GM12878 (cell line): ENCODE measurements around the gene EIF2D. TPM values are rescaled to one million over a fixed set of nuclear protein-coding genes. Genes with fewer than 3 reads are reported as not detected.

Source experiments
- ATAC-seq: fragments of 200-7000 bp; cut with Tn5 transposase; 3 replicates; pipeline ENCODE4 v1.9.1; 2020; ENCODE audit warnings: mild to moderate bottlenecking, moderate library complexity
- BruUV-seq: library from RNA; stranded (reverse); fragments of 400-500 nt; replicated peaks from 2 replicates; lab custom pipeline; 2021; lab: Mats Ljungman, UMichigan
- CTCF ChIA-PET: fragments of 300-600 bp; sonication (Branson Sonifier 250); formaldehyde crosslinking; extraction: SDS; loops from one replicate; lab custom pipeline; 2021; ENCODE audit warnings: inconsistent platforms; lab: Yijun Ruan, JAX
- POLR2A ChIA-PET: fragments of 350-600 bp; formaldehyde crosslinking; extraction: SDS; loops from one replicate; lab custom pipeline; 2021; ENCODE audit warnings: inconsistent platforms; lab: Charles Lee
- RAD21 ChIA-PET: fragments of 300-600 bp; sonication (Branson Sonifier 250); formaldehyde crosslinking; loops from one replicate; lab custom pipeline; 2023; ENCODE audit warnings: antibody characterized with exemption; ENCODE audit not compliant: unreplicated experiment; lab: Charles Lee
- SMC1A ChIA-PET: fragments of 300-600 bp; sonication (Branson Sonifier 250); formaldehyde crosslinking; loops from one replicate; lab custom pipeline; 2023; ENCODE audit not compliant: unreplicated experiment, uncharacterized antibody; lab: Charles Lee
- DNase-seq: peaks from one replicate; pipeline ENCODE4 v3.0.0-alpha.2; 2011; ENCODE audit warnings: low read depth, low spot score
- FAIRE-seq: peaks from 3 replicates; lab custom pipeline; 2011; peaks lifted over from hg19 to GRCh38; lab: Jason Lieb, UNC
- H2AFZ ChIP-seq: 2 replicates; pipeline ENCODE4 v1.6.0; 2011; ENCODE audit warnings: low read depth, low read length, control low read depth; ENCODE audit not compliant: control insufficient read depth
- H3K27ac ChIP-seq: 2 replicates; pipeline ENCODE4 v1.5.1; 2011; ENCODE audit warnings: control low read depth; ENCODE audit not compliant: control insufficient read depth, insufficient read depth
- H3K27me3 ChIP-seq, 2 experiments: replicated peaks in 1 of 2; 2 replicates each; pipeline versions ENCODE4 v1.6.0 to v1.6.1; 2011; ENCODE audit warnings: low read length in 1 of 2; ENCODE audit not compliant: control insufficient read depth in 2 of 2, insufficient read depth in 2 of 2
- H3K36me3 ChIP-seq, 2 experiments: 2 replicates each; pipeline ENCODE4 v1.5.1; 2011; ENCODE audit warnings: low read length in 1 of 2; ENCODE audit not compliant: control insufficient read depth in 2 of 2, insufficient read depth in 2 of 2
- H3K4me1 ChIP-seq: 2 replicates; pipeline ENCODE4 v1.6.1; 2011; ENCODE audit warnings: mild to moderate bottlenecking, low read length, moderate library complexity, mixed read lengths; ENCODE audit not compliant: control insufficient read depth, insufficient read depth
- H3K4me2 ChIP-seq: 2 replicates; pipeline ENCODE4 v1.6.0; 2011; ENCODE audit warnings: control low read depth; ENCODE audit not compliant: control insufficient read depth, insufficient read depth
- H3K4me3 ChIP-seq: fragments of 200-600 bp; sonication (generic); 2 replicates; pipeline ENCODE4 v1.5.1; 2016
- H3K79me2 ChIP-seq: 2 replicates; pipeline ENCODE4 v1.6.0; 2011; ENCODE audit warnings: low read length; ENCODE audit not compliant: control insufficient read depth, insufficient read depth
- H3K9ac ChIP-seq: 2 replicates; pipeline ENCODE4 v1.8.0; 2011; ENCODE audit warnings: low read length, control low read depth, mixed read lengths; ENCODE audit not compliant: control insufficient read depth, insufficient read depth
- H3K9me3 ChIP-seq: replicated peaks from 3 replicates; pipeline ENCODE4 v1.5.1; 2011; ENCODE audit warnings: mild to moderate bottlenecking, low read length; ENCODE audit not compliant: control insufficient read depth, insufficient read depth
- H4K20me1 ChIP-seq: 2 replicates; pipeline ENCODE4 v1.6.0; 2011; ENCODE audit not compliant: control insufficient read depth, insufficient read depth
- MXI1 ChIP-seq: fragments of 150-350 bp; IDR thresholded peaks from 2 replicates; pipeline ENCODE4 v1.6.1; 2011; ENCODE audit warnings: low read depth, mild to moderate bottlenecking, inconsistent platforms, low read length, improper control_type of control experiment
- PML ChIP-seq: IDR thresholded peaks from 2 replicates; pipeline ENCODE4 v1.6.1; 2012; ENCODE audit warnings: low read length, inconsistent platforms
- RUNX3 ChIP-seq: IDR thresholded peaks from 2 replicates; pipeline ENCODE4 v1.6.1; 2012; ENCODE audit warnings: low read length, inconsistent platforms
- WRNIP1 ChIP-seq: IDR thresholded peaks from 2 replicates; pipeline ENCODE4 v1.6.1; 2011; ENCODE audit warnings: low read depth, low read length, improper control_type of control experiment, borderline replicate concordance
- YY1 ChIP-seq: IDR thresholded peaks from 2 replicates; pipeline ENCODE4 v1.6.1; 2011; ENCODE audit warnings: low read depth, mild to moderate bottlenecking, low read length
- ZNF622 ChIP-seq: fragments of 450-650 bp; IDR thresholded peaks from 2 replicates; pipeline ENCODE4 v1.6.1; 2017; ENCODE audit warnings: mild to moderate bottlenecking, inconsistent platforms
- WGBS: methylation state at CpG from one replicate; pipeline ENCODE4 v1.1.6; 2016; ENCODE audit warnings: low lambda C conversion rate; ENCODE audit not compliant: insufficient replicate concordance, insufficient coverage; ENCODE audit errors: missing lambda C conversion rate; 5-methylcytosine and 5-hydroxymethylcytosine counted together
- in situ Hi-C: fragments of 300-500 bp; cut with MboI; formaldehyde crosslinking; loops from 9 replicates; pipeline ENCODE4 v1.14.3; 2018; ENCODE audit warnings: mixed read lengths
- intact Hi-C: fragments of 100-400 bp; cut with micrococcal nuclease; formaldehyde crosslinking; loops from one replicate; pipeline ENCODE4 v1.14.2; 2022; ENCODE audit not compliant: unreplicated experiment
- polyA plus RNA-seq, 11 experiments: library from polyadenylated mRNA; depleted of rRNA in 4 of 11; unstranded in 6 of 11; stranded (reverse) in 5 of 11; fragments of >200 nt; fragmentation: Nextera tagmentation in 4 of 11; fragmentation: Illumina TruSeq in 1 of 11; extraction: Ambion mirVana in 4 of 11; extraction: Trizol in 1 of 11; gene quantifications; 1 replicate in 1 of 11; 2 replicates in 10 of 11; pipeline versions ENCODE4 v1.2.1 to v1.2.3, GENCODE V29; 2011 to 2016; ENCODE audit warnings: inconsistent platforms in 2 of 11, missing spikeins in 2 of 11, low read depth in 1 of 11
- total RNA-seq, 4 experiments: library from RNA; depleted of rRNA in 3 of 4; stranded (reverse); fragments of >200 nt in 3 of 4; fragmentation: Illumina TruSeq in 1 of 4; extraction: Trizol in 1 of 4; gene quantifications; 2 replicates each; pipeline versions ENCODE4 v1.2.1 to v1.2.3, GENCODE V29; 2013 to 2021
- TF ChIP-seq, protein P1 (sequence below): IDR thresholded peaks from 2 replicates; pipeline ENCODE4 v1.6.1; 2012; ENCODE audit warnings: mild to moderate bottlenecking, low read depth, low read length
- TF ChIP-seq, protein P2 (sequence below): fragments of 450-650 bp; formaldehyde crosslinking; IDR thresholded peaks from 2 replicates; pipeline ENCODE4 v1.4.0; 2022; ENCODE audit warnings: mild to moderate bottlenecking, moderate library complexity

Gene EIF2D
- total and polyA plus RNA-seq, 10 of the 15 experiments (the other 5 are each of a cell fraction or from before 2014, with no cell fraction given), result 65.2 to 133 (median 79.0) TPM

DNA sequence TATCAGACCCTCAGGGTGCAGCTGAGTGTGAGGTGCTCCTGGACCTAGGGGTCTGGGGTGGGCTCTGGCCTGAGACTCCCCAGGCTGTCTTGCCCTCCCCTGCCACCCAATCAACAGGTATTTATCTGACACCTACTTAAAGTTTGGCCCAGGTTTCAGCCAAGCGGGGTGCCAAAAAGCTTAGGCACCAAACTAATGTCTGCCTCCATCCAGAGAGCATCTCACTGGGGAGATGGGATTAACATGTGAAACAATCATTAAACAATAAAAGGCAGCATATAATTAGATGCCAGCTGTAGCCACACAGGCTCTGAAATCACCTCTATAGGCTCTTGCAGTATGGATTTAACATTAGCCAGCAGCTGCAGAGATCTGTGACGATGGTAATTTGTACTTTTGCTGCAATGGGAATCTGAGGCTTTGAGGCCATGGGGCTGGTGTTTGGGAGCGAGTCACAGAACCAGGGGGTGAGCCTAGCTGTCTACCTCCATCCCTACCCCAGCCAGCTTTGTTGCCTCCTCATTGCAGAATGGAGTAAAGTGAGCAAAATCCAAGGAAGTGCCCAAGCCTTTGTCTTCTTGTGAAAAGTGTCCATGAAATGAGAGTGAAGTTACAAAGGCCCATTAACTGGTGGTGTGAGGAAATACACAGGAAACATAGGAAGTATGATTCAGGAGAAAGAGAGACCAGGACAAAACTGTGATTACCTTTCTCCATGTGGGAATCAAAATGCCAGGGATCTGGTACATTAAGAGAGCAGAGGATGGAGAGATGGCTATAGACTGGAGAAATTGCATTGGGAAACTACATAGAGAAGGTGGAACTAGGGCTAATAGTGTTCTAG, 36.1 kb downstream of the EIF2D start (continued):
- TF ChIP-seq, protein P1, sequence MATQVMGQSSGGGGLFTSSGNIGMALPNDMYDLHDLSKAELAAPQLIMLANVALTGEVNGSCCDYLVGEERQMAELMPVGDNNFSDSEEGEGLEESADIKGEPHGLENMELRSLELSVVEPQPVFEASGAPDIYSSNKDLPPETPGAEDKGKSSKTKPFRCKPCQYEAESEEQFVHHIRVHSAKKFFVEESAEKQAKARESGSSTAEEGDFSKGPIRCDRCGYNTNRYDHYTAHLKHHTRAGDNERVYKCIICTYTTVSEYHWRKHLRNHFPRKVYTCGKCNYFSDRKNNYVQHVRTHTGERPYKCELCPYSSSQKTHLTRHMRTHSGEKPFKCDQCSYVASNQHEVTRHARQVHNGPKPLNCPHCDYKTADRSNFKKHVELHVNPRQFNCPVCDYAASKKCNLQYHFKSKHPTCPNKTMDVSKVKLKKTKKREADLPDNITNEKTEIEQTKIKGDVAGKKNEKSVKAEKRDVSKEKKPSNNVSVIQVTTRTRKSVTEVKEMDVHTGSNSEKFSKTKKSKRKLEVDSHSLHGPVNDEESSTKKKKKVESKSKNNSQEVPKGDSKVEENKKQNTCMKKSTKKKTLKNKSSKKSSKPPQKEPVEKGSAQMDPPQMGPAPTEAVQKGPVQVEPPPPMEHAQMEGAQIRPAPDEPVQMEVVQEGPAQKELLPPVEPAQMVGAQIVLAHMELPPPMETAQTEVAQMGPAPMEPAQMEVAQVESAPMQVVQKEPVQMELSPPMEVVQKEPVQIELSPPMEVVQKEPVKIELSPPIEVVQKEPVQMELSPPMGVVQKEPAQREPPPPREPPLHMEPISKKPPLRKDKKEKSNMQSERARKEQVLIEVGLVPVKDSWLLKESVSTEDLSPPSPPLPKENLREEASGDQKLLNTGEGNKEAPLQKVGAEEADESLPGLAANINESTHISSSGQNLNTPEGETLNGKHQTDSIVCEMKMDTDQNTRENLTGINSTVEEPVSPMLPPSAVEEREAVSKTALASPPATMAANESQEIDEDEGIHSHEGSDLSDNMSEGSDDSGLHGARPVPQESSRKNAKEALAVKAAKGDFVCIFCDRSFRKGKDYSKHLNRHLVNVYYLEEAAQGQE, result no peak
- TF ChIP-seq YY1 (no peak), MXI1 (no peak), RUNX3 (no peak), WRNIP1 (no peak)
- TF ChIP-seq, all 136 proteins: peak for 0

DNA sequence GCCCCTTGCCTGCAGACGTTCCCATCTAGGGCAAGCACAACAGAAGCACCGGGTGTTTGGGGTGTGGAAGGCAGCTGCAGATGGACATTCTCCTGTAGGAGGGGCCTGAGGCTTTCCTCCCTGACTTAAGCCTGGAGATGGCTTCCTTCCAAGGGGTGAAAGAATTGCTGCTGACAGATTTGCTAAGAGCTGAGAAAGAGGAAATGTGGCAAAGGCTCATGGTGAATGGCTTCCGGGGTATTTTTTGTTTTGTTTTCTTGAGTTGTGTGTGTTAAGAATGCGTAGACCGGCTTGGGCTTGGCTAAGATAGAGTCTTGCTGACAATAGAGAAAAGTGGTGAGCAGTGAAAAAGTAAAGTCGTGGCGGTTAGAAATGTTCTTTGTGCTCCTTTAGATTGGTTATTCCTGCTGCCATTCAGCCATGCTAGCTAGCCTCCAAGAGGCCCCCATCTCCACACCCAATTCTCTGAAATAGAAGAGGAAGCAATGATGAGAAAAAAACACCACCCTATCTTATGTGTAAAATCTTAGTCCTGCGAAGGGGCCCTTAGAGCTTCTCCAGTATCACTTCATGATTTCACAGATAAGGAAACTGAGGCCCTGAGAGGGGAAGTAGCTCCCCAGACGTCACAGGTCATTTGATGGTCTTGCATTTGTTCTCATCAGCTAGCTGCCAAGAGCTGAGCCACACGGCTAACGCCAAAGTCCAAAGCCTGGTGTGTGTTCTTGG, 36.9 kb downstream of the EIF2D start:
- Histone ChIP-seq H3K27ac (peak overlapping the region; percentile 92), H3K4me3 (peak overlapping the region; percentile 66), H3K36me3 (peaks cover 6 to 29% of the 10 kb centered on the region in 2 experiments), H3K4me2 (peak overlapping the region; percentile 88), H3K79me2 (peaks cover 95% of the 10 kb centered on the region), H3K4me1 (peaks cover 62% of the 10 kb centered on the region), H3K9ac (peak overlapping the region; percentile 55), H2AFZ (peak overlapping the region; percentile 48), H3K27me3 (no peaks in the 10 kb centered on the region), H3K9me3 (no peaks in the 10 kb centered on the region), H4K20me1 (no peaks in the 10 kb centered on the region)
- BruUV-seq, result no TSS peak
- SMC1A ChIA-PET, result interaction anchor here (1.1 to 15.4 kb wide), 7 partner anchors 15 to 105 kb away, joined by 3 to 476 read pairs (median 5); partner anchors contain the start of gene IKBKE
- 2% methylated on average over 11 of the region's 11 CpGs for WGBS
- DNase-seq (no peak), FAIRE-seq (peak; percentile 64), ATAC-seq (peak; percentile 57)
- CTCF ChIA-PET, result interaction anchor here (0.9 to 15.7 kb wide), 8 partner anchors 8 to 96 kb away, joined by 3 to 440 read pairs (median 9); no protein-coding TSS in a partner anchor
- in situ Hi-C loops, result no loop called here
- intact Hi-C loops, result no loop called here
- POLR2A ChIA-PET, result interaction anchor here (0.5 to 9.8 kb wide), 8 partner anchors 10 to 217 kb away, joined by 3 to 117 read pairs (median 4); partner anchors contain the start of gene RASSF5
- RAD21 ChIA-PET, result interaction anchor here (1.0 to 6.4 kb wide), 9 partner anchors 10 to 96 kb away, joined by 3 to 57 read pairs (median 6); no protein-coding TSS in a partner anchor
- TF ChIP-seq, protein P2, sequence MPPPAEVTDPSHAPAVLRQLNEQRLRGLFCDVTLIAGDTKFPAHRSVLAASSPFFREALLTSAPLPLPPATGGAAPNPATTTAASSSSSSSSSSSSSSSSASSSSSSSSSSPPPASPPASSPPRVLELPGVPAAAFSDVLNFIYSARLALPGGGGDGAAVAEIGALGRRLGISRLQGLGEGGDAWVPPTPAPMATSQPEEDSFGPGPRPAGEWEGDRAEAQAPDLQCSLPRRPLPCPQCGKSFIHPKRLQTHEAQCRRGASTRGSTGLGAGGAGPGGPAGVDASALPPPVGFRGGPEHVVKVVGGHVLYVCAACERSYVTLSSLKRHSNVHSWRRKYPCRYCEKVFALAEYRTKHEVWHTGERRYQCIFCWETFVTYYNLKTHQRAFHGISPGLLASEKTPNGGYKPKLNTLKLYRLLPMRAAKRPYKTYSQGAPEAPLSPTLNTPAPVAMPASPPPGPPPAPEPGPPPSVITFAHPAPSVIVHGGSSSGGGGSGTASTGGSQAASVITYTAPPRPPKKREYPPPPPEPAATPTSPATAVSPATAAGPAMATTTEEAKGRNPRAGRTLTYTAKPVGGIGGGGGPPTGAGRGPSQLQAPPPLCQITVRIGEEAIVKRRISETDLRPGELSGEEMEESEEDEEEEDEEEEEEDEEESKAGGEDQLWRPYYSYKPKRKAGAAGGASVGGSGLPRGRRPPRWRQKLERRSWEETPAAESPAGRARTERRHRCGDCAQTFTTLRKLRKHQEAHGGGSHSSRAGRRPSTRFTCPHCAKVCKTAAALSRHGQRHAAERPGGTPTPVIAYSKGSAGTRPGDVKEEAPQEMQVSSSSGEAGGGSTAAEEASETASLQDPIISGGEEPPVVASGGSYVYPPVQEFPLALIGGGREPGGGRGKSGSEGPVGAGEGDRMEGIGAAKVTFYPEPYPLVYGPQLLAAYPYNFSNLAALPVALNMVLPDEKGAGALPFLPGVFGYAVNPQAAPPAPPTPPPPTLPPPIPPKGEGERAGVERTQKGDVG (CRISPR knock-in tag), result no peak
- TF ChIP-seq PML (no peak), ZNF622 (no peak)
